ENCODE results near the gene BRINP3.

- TF ChIP-seq CTCF (IDR thresholded peaks at IDR 0.05; ENCODE audit: low read depth, low read length) (no peak), MYC (IDR thresholded peaks at IDR 0.05; ENCODE audit: low read depth, low read length) (no peak), POLR2A (IDR thresholded peaks at IDR 0.05; ENCODE audit: extremely low read depth, insufficient read length) (no peak)
- TF ChIP-seq, protein P1, sequence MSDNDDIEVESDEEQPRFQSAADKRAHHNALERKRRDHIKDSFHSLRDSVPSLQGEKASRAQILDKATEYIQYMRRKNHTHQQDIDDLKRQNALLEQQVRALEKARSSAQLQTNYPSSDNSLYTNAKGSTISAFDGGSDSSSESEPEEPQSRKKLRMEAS (IDR thresholded peaks at IDR 0.05; ENCODE audit: low read depth, low read length): no peak
These were observed 154.1 kb downstream of the BRINP3 start for GRCh38 chr1:190323530-190323929.
